SU-DHL-6 (cell line): ENCODE data around the gene MMP11.

Experiments used
- H2AFZ ChIP-seq: fragments of 200-600 bp; sonication (generic); 2 replicates; pipeline ENCODE4 v1.6.1; 2014; ENCODE audit warnings: low read depth, mild to moderate bottlenecking, moderate library complexity, mixed read lengths, antibody characterized with exemption, low read length; ENCODE audit not compliant: severe bottlenecking
- H3F3A ChIP-seq: fragments of 200-600 bp; shearing (Covaris generic); 2 replicates; pipeline ENCODE4 v1.6.0; 2016; ENCODE audit warnings: antibody characterized with exemption, mild to moderate bottlenecking; ENCODE audit not compliant: insufficient read depth
- H3K27ac ChIP-seq: fragments of 200-600 bp; sonication (generic); 2 replicates; pipeline ENCODE4 v1.5.1; 2016; ENCODE audit warnings: low read depth, mild to moderate bottlenecking, low read length, moderate library complexity, mixed read lengths
- H3K27me3 ChIP-seq: fragments of 200-600 bp; sonication (generic), shearing (Covaris generic); 2 replicates; pipeline ENCODE4 v1.6.0; 2014; ENCODE audit warnings: mild to moderate bottlenecking, low read length
- H3K36me3 ChIP-seq: fragments of 200-600 bp; sonication (generic); 2 replicates; pipeline ENCODE4 v1.6.1; 2014; ENCODE audit warnings: mild to moderate bottlenecking, low read length, mixed read lengths
- H3K4me2 ChIP-seq: fragments of 300-600, 200-600 bp; shearing (Covaris generic), sonication (generic); 2 replicates; pipeline ENCODE4 v1.6.0; 2014; ENCODE audit warnings: low read length, low read depth, mild to moderate bottlenecking; ENCODE audit not compliant: poor library complexity, severe bottlenecking
- H3K4me3 ChIP-seq: fragments of 200-600 bp; sonication (generic); 2 replicates; pipeline ENCODE4 v1.5.1; 2014; ENCODE audit warnings: antibody characterized with exemption, low read length, mild to moderate bottlenecking, mixed read lengths; ENCODE audit not compliant: insufficient read depth, poor library complexity, severe bottlenecking
- H3K79me2 ChIP-seq: fragments of 200-600 bp; sonication (generic); 2 replicates; pipeline ENCODE4 v1.6.1; 2014; ENCODE audit warnings: mild to moderate bottlenecking, low read length, moderate library complexity; ENCODE audit not compliant: insufficient read depth
- H3K9ac ChIP-seq: fragments of 200-600 bp; sonication (generic); 2 replicates; pipeline ENCODE4 v1.7.0; 2014; ENCODE audit warnings: mild to moderate bottlenecking, low read length
- H3K9me2 ChIP-seq: fragments of 200-600 bp; sonication (generic); replicated peaks from 2 replicates; pipeline ENCODE4 v1.6.1; 2014; ENCODE audit warnings: low read length; ENCODE audit not compliant: insufficient read depth
- H3K9me3 ChIP-seq: fragments of 200-600 bp; sonication (generic); 2 replicates; pipeline ENCODE4 v1.6.1; 2014; ENCODE audit warnings: low read length, mixed read lengths; ENCODE audit not compliant: insufficient read depth
- H4K20me1 ChIP-seq: fragments of 200-600 bp; sonication (generic); 2 replicates; pipeline ENCODE4 v1.6.1; 2014; ENCODE audit warnings: low read depth, mild to moderate bottlenecking, antibody characterized with exemption, low read length, moderate library complexity, mixed read lengths
- CTCF ChIP-seq: fragments of 200-600 bp; sonication (generic); IDR thresholded peaks from one replicate; pipeline ENCODE4 v1.5.1; 2017; ENCODE audit warnings: antibody characterized with exemption, mild to moderate bottlenecking, low read length, moderate library complexity; ENCODE audit not compliant: insufficient read depth, poor library complexity, severe bottlenecking
- EZH2phosphoT487 ChIP-seq: fragments of 200-600 bp; sonication (generic), shearing (Covaris generic); conservative IDR thresholded peaks from 2 replicates; pipeline ENCODE4 v1.6.1; 2018; ENCODE audit warnings: mild to moderate bottlenecking, antibody characterized with exemption, low read length, moderate library complexity, mixed read lengths

MMP11 gene

GRCh38 chr22:23762842-23763578, 9.6 kb upstream of the MMP11 start, which contains the start of gene C22orf15:
TSS of gene C22orf15 (plus strand) at chr22:23762990. CDS start at chr22:23763307, 317 bp downstream.
- H3F3A ChIP-seq: peaks cover 7% of the 10 kb centered on the region; the same call in 1 of the 2 replicates
- peak within 1 kb of the TSS; percentile 15; the same call in 1 of the 2 replicates for H3K9ac ChIP-seq
- peak within 1 kb of the TSS; percentile 37 for H3K27ac ChIP-seq
- H4K20me1 ChIP-seq: no peaks in the 10 kb centered on the region
- H3K27me3 ChIP-seq: no peaks in the 10 kb centered on the region
- H3K79me2 ChIP-seq: peaks cover 5% of the 10 kb centered on the region; the same call in 1 of the 2 replicates
- no peaks in the 10 kb centered on the region for H3K9me3 ChIP-seq
- H3K4me2 ChIP-seq: peak within 1 kb of the TSS; percentile 34
- no peaks in the 10 kb centered on the region for H3K36me3 ChIP-seq
- peak within 1 kb of the TSS; percentile 2 for H3K4me3 ChIP-seq
- no peaks in the 10 kb centered on the region for H3K9me2 ChIP-seq
- H2AFZ ChIP-seq: no peak within 1 kb of the TSS
- TF ChIP-seq CTCF (no peak), EZH2phosphoT487 (no peak)

GRCh38 chr22:23763579-23763945, 9.1 kb upstream of the MMP11 start:
- Histone ChIP-seq H3K9me3 (no peaks in the 10 kb centered on the region), H3K9me2 (no peaks in the 10 kb centered on the region), H4K20me1 (no peaks in the 10 kb centered on the region), H3K4me3 (peak overlapping the region; percentile 2), H3K36me3 (no peaks in the 10 kb centered on the region), H3K27me3 (no peaks in the 10 kb centered on the region), H3F3A (peaks cover 7% of the 10 kb centered on the region; the same call in 1 of the 2 replicates), H3K9ac (peak overlapping the region; percentile 15; the same call in 1 of the 2 replicates), H3K79me2 (peaks cover 5% of the 10 kb centered on the region; the same call in 1 of the 2 replicates), H3K27ac (peak overlapping the region; percentile 37), H3K4me2 (peak overlapping the region; percentile 34), H2AFZ (no peak overlapping the region)
- TF ChIP-seq EZH2phosphoT487 (no peak), CTCF (no peak)

- Histone ChIP-seq H3K4me3 (no peak overlapping the region), H3K27ac (peak overlapping the region; percentile 37)
- TF ChIP-seq CTCF: no peak
- no peak for TF ChIP-seq EZH2phosphoT487
These were observed 8.7 kb upstream of the MMP11 start for GRCh38 chr22:23763954-23764353.

More at GRCh38 chr22:23763954-23764353, 8.7 kb upstream of the MMP11 start:
- Histone ChIP-seq H4K20me1 (no peaks in the 10 kb centered on the region), H3K36me3 (no peaks in the 10 kb centered on the region), H3K79me2 (peaks cover 5% of the 10 kb centered on the region; the same call in 1 of the 2 replicates), H3K9me3 (no peaks in the 10 kb centered on the region), H3F3A (peaks cover 7% of the 10 kb centered on the region; the same call in 1 of the 2 replicates), H3K9me2 (no peaks in the 10 kb centered on the region), H2AFZ (no peak overlapping the region), H3K4me2 (peak overlapping the region; percentile 34), H3K9ac (peak overlapping the region; percentile 15; the same call in 1 of the 2 replicates), H3K27me3 (no peaks in the 10 kb centered on the region)
